COR-L47 (cell line): ENCODE results near the gene TMEM116.
"Not testable (repeated sequence)": the region's sequence is repeated elsewhere in the genome, so short reads cannot be mapped to it uniquely, and the experiment has no call there.

ENCODE experiments used
- DNase-seq: peaks from one replicate; lab custom pipeline; 2025; lab: John Stamatoyannopoulos, UW

Gene TMEM116

GRCh38 chr12:111976291-111976690, 36.7 kb downstream of the TMEM116 start:
- DNase-seq: no peak

GRCh38 chr12:111975161-111975931, 37.6 kb downstream of the TMEM116 start:
- no peak for DNase-seq

DNA sequence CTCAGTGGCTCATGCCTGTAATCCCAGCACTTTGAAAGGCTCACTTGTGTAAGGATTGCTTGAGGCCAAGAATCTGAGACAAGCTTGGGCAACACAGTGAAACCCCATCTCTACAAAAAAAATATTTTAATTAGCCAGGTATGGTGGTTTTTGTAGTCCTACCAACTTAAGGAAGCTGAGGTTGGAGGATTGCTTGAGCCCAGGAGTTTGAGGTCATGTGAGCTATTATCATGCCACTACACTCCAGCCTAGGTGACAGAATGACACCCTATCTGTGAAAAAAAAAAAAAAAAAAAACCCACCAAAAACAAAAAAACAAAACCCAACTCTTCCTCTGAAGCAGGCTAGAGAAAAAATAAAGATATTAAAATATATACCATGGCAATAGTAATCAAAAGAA, 41.2 kb downstream of the TMEM116 start:
- no peak for DNase-seq

GRCh38 chr12:111964935-111965334, 48.0 kb downstream of the TMEM116 start:
- DNase-seq: no peak

DNA sequence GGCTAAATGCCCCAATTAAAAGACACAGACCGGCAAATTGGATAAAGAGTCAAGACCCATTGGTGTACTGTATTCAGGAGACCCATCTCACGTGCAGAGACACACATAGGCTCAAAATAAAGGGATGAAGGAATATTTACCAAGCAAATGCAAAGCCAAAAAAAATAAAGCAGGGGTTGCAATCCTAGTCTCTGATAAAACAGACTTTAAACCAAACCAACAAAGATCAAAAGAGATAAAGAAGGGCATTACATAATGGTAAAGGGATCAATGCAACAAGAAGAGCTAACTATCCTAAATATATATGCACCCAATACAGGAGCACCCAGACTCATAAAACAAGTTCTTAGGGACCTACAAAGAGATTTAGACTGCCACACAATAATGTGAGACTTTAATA, 53.4 kb downstream of the TMEM116 start:
- DNase-seq: not testable (repeated sequence)

- not testable (repeated sequence) for DNase-seq
These were observed 55.7 kb downstream of the TMEM116 start for GRCh38 chr12:111957224-111957623.

DNA sequence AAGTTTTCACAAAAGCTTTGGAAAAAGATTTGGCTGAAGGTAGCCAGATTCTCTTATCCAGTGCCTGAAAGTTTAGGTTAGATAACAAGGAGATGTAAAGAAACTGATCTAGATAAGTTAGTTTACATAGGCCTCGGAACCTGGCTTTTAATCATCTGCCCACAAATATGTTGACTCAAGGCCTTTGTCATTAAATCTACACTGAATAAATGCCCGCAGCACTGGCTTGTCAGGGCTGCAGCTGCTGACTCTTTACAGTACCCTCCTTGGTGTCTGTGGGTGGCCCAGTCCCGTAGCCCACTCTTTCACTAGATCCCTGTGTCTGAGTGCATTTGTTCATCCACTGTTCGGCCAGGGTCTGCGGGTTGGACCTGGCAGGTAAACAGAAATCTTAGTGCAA, 58.0 kb downstream of the TMEM116 start:
- DNase-seq: no peak

DNA sequence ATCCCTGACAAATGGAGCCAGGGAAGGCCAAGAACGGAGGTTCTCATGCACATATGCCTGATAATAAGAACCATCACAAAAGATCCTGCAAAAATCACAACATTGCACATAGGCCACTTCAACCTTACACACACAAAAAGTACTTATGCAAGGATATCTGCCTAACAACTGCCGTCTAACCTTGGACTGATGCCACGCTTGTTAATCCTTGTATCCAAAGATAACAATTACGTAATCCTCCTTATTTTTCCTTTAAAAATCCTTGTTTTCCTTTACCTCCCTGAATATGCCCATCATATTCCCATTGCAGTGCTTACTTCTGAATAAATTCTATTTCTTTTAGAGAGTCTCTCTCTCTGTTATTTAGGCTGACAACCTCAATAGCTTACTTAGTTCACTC, 59.5 kb downstream of the TMEM116 start:
- DNase-seq: no peak

- DNase-seq: not testable (repeated sequence)
These were observed 60.7 kb downstream of the TMEM116 start for GRCh38 chr12:111952084-111952787.

GRCh38 chr12:111950961-111951676, 61.8 kb downstream of the TMEM116 start:
- DNase-seq: not testable (repeated sequence)

- no peak for DNase-seq
These were observed 69.0 kb downstream of the TMEM116 start for GRCh38 chr12:111943929-111944328.

- peak; percentile 15 for DNase-seq
These were observed 70.4 kb downstream of the TMEM116 start for GRCh38 chr12:111942557-111942956.

DNA sequence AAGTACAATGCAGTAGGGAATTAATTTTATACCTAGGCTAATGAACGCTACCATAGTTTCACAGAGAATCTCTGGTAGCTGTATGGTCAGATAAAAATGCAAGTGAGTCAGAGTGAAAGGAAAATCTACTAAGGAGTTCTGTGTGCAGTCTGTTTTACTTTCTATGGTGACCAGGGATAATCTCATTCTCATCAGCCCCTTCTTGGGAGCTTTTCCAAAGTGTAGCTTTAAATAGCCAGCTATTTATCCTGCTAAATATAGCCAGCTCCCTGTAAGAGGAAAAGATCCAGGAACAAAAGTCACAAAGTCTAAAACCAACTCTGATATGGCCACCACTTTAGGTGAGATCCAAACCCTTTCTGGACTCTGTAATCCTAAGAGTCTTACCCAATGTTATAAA, 75.5 kb downstream of the TMEM116 start:
- no peak for DNase-seq

DNA sequence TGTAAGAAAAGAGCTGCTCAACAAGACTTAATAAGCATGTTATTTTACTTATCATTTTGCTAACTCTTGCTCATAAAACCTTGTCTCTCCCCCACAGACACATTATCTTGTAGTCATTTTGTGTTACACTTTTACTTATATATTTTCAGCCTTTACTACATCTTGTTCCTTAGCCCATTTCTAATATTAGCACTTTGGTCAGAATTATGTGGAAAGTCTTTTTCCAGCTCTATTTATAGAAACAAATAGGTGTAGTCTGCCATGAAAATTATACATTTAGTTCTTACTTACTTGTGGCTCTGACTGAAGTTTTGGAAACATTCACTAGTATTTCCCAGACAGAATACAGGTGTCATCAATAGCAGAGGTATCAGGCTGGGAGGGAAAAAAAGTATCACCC, 76.1 kb downstream of the TMEM116 start:
- DNase-seq: no peak

DNA sequence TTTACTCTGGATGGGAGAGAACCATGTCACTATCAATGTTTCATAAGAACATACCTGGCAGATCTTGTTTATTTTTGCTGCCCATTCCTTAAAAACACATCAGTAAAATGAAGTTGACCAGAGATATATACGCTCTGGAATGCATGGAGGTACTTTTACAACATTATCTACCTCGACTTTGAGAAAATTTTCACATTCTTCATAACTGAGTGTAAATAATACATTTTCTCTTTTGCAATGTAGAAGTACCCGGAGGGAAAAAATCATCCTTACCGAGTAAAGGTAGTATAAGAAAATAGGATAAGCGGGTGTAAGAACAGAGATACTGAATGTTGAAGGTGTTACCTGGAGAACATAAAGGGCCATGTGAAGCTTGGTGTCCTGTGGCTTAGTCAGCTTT, 80.7 kb downstream of the TMEM116 start:
- DNase-seq: no peak

DNA sequence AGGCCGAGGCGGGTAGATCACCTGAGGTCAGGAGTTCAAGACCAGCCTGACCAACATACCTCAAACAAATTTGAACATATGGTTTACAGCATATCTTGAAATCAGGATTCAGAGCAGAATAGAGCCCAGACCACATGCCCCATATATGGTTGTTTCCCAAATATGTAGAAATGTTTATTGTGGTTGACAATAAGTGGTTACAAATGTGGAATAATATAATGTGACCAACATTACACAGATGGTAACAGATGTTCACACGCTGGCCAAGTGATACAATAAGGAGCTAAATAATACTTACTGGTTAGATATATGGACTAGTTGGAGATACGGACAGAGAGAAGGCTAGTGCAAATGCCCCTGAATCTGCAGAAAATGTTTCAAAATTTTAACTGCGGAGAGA, 85.6 kb downstream of the TMEM116 start:
- no peak for DNase-seq

GRCh38 chr12:111926631-111927030, 86.3 kb downstream of the TMEM116 start:
- no peak for DNase-seq

DNA sequence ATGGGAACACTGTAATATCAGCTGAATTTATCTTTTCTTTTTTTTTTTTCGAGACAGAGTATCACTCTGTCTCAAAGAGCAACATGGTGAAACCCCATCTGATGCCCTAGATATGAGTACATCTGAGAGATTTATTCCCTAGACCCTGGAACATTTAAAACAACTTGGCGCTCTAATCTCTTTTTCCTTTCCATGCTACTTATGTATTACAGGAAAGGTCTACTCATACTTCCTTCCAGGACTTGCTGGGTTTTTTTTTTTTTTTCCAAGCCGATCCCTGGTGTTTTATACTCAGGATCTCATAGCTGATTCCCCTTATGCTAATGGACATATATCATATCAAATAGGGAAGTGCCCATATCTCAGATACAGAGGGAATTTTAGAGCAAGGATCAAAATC, 87.8 kb downstream of the TMEM116 start:
- no peak for DNase-seq

GRCh38 chr12:111907740-111908139, 105.2 kb downstream of the TMEM116 start:
- no peak for DNase-seq

DNA sequence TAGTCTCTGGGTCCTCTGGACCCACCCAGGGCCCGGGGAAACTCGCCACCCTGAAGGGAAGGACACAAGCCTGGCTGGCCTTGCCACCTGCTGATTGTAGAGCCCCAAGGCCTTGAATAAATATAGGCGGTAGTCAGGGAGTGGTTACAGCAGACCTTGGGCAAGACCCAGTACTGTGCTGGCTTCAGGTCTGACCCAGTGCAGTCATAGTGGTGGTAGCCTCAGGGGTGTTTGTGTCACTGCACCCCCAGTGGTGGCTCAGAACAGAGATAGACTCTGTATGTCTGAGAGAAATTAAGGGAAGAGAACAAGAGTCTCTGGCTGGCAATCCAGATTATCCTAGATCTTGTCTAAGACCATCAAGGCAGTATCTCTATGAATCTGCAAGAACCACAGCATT, 107.5 kb downstream of the TMEM116 start:
- no peak for DNase-seq

GRCh38 chr12:111904446-111904975, 108.5 kb downstream of the TMEM116 start:
- DNase-seq: no peak

- DNase-seq: no peak
These were observed 111.8 kb downstream of the TMEM116 start for GRCh38 chr12:111901182-111901581.

- no peak for DNase-seq
These were observed 118.4 kb downstream of the TMEM116 start for GRCh38 chr12:111894556-111894955.
